Renal cortical epithelial cell (primary cell): Measurements from ENCODE around the gene EIF4G3. TPM values are rescaled to one million over a fixed set of nuclear protein-coding genes. Genes with fewer than 3 reads are reported as not detected.
"Not testable (repeated sequence)": the region's sequence is repeated elsewhere in the genome, so short reads cannot be mapped to it uniquely, and the experiment has no call there.

Experiments
- DNase-seq: peaks from one replicate; pipeline ENCODE4 v3.0.0-alpha.2; 2011; ENCODE audit warnings: low read depth
- total RNA-seq: library from RNA; depleted of rRNA; stranded (reverse); fragments of >200 nt; gene quantifications from 2 replicates; pipeline ENCODE4 v1.2.3, GENCODE V29; 2014

Gene EIF4G3
- total RNA-seq, 1 donor from 2014 or later: 95.3 TPM

GRCh38 chr1:21068937-21069336 is 107.8 kb downstream of the EIF4G3 start:
- no peak for DNase-seq

DNA sequence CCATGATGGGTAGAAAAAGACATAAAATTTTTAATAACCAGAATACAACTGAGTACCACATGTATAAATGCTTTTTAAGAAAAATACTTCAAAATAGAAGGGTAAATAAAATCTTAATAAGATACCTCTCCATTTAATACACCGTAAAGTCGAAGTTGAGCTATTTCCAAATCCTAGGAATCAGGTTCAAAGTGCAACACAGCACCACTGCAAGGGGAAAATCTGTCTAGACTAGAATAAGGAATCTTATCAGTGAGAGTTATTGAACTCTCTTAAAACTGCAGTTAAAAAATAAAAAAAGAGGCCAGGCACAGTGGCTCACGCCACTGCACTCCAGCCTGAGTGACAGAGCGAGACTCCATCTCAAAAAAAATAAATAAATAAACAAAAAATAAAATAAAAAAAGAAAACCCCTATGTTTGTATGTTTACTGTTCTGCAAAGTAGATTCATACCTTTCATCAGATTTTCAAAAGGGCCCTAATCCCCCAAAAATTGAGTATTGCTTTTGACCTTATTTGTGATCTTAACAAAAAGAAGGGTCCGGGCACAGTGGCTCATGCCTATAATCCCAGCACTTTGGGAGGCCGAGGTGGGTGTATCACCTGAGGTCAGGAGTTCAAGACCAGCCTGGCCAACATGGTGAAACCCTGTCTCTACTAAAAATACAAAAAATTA is 109.0 kb downstream of the EIF4G3 start:
- no peak for DNase-seq

GRCh38 chr1:21066356-21067012 is 110.2 kb downstream of the EIF4G3 start:
- no peak for DNase-seq

DNA sequence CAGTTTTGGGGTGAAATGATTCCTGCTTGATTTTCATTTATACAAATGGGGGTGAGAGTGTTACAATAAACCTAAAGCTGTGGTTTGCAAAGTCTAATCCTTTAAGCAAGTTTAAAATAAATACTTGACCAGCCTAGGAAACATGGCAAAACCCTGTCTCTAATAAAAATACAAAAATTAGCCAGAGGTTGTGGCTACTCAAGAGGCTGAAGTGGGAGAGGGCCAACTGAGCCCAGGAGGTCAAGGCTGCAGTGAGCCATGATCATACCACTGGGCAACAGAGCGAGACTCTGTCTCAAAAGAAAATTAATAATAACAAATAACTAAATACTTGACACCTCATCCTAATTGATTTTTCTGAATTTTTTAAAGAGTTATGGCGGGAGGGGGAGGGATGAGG is 110.8 kb downstream of the EIF4G3 start:
- DNase-seq: no peak

DNA sequence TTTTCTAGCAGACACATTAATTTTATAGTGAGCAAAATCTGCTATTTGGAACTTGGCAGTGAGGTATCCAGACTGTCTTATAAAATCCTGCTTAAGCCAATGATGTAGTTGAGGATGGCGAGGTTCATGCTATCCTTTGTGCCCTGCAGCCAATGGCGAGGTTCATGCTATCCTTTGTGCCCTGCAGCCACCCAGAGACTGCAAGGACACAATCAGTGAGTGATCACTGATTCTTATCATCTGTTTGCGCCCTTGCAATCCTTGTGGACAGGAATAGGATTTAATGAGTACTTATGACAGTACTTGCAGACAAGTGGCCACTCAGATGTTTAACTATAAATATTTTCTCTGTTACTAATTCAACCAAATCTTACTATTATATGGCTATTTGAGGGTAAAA is 112.6 kb downstream of the EIF4G3 start:
- DNase-seq: no peak

DNA sequence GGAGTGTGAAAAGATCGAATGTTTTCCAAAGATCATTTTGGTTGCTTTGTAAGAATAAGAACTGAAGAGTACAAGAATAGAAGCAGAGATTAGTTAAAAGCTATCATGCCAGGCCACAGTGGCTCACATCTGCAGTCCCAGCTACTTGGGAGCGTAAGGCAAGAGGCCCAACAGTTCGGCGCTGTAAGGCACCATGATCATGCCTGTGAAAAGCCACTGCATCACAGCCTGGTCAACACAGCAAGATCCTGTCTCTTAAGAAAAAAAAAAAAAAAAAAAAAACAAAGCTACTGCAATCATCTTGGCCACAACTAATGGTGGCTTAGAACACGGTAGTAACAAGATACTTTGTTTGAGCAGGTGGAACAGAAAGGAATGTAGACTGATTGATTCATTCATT is 116.2 kb downstream of the EIF4G3 start:
- no peak for DNase-seq

DNA sequence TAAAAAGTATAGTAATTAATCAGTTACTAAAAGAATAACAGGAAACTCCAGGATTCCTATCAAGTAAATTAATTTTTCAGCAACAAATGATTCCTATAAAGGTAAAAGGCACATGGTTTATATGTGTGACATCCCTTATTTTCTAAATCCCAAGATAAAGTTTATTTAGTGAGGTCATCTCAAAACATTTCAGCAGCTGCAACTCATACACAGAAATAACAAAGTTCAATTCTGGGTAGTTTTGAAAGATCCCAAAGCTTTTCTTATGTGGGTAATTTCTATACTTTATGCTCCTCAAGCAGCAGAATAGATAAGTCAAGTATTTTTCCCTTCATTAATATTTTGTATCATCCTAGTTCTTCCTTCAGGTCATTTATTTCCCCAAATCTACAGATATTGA is 117.7 kb downstream of the EIF4G3 start:
- no peak for DNase-seq

DNA sequence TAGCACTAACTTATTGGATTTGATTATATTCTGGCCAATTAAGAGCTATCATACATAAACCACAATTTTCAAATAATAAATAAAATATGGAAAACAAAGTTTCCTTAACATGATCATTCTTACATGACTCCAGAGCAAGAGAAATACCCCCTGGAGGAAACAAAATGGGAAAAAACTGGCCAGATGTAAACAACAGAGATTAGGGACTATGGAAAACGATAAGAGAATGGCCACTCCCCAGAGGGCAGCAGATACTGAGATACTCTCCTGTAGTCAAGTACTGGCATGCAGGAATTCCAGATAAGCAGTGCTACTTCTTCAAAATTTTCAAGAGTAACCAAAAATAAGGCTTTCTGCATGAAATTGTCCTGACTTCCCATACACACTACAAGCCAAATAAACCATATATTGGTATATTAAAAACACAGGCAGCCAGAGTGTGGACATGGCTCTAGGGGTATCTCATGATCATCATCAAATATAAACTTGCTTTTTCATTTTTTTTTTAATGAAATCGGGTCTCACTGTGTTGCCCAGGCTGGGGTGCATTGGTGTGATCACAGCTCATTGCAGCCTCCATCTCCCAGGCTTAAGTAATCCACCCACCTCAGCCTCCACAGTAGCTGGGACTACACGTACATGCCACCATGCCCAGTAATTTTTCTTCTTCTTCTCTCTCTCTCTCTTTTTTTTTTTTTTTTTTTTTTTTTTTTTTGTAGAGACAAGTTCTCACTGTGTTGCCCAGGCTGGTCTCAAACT is 118.5 kb downstream of the EIF4G3 start:
- DNase-seq: no peak

GRCh38 chr1:21053189-21053928 is 123.3 kb downstream of the EIF4G3 start:
- DNase-seq: not testable (repeated sequence)

DNA sequence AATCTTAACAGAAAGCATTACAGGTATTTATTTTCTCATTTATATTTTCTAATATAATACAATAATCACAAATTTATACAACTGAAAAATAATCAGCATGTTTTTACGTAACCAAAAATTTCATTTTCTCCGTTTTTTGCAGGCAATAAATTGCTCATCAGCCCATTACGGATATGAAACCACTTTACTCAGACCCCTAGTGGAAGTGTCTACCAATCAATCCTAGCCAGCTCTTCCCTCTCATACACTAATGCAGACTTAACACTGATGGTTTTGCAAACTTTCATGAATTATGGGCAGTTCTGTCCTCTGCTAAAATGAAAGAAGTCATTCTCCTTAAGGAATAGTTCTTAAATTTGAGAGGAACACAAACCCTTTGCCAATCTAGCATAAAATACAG is 124.7 kb downstream of the EIF4G3 start:
- no peak for DNase-seq

GRCh38 chr1:21051177-21051825 is 125.4 kb downstream of the EIF4G3 start:
- no peak for DNase-seq

DNA sequence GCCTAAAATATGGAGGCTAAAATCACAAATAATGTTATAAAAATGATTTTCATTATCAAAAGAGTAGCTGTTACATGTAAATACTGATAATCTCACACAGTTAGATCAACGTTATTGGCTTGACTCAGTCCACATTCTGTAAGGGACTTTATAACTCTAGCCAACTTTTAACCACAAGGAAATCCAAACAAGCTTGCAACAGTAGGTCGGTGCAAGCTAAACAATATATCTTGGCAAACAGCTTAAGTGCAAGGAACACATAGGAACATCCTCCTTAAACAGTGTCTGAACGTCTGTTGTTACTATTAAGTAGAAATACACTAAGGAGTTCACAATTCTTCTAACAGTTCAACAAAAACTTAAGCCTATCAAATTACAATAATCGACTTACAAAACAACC is 126.7 kb downstream of the EIF4G3 start:
- no peak for DNase-seq

- DNase-seq: no peak
These were observed 128.2 kb downstream of the EIF4G3 start for GRCh38 chr1:21048462-21048861.

- no peak for DNase-seq
These were observed 130.6 kb downstream of the EIF4G3 start for GRCh38 chr1:21046132-21046531.

DNA sequence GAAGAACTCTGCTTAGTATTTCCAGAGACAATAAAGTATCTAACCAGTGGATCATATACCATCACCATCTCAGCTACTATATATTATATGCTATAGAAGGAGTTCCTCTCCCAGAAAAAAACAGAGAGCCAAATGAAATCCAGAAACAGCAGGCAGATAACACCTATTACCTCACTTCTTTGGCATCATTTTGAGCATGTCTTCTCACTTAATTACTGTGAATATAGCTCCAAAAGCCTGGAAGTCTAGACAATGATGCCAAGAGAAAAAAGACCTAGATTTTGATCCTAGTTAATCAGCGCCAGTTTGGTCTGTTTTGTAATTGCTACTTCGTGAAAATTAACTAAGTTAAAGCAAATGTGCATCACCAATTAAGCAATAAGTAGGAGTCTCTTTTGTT is 131.3 kb downstream of the EIF4G3 start:
- no peak for DNase-seq

DNA sequence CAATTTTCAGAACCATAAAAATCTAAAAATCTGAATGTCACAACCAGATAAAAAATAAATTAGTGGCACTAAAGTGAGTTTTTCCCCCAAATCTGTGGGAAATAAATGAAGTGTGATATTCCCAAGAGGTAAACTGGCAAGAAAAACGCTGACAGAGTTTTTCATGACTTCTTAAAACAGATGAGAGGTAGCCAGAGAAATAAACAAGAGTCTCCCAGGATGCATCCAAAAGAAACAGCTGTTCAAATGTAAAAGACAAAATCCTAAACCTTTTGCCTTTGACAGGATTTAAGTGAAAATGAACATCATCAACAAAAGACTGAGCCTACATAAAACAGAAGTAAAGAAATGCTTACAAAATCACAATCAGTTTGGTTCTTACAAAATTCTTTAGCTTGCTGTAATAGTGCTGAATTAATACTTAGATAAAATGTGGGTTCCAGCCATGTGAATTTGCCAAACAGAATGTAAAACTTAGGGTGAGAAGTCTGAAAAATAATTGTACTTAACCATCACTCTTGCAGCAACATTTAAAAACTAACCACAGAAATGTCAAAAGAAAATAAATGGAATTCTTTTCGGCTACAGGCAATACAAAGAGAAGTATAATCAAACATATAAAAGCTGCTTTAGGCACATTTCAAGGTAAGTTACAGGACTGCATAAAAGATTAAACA is 133.6 kb downstream of the EIF4G3 start:
- peak; percentile 74 for DNase-seq

DNA sequence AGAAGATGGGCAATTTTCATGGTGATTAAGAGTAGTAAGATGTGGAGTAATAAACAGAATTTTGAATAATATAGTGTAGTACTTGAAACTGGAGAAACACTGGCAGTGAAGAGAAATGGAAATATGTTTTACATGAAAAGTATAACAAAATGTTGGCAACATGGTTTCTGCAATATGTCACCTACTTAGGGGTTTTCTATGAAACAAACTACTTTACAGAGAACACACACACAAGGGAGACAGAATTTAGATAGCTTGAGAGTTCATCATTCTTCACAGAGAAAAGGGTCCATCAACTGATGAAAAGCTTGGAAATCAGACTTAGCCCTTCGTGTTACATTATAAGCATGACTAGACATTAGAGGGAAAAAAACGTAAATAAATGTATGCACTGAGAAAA is 135.2 kb downstream of the EIF4G3 start:
- DNase-seq: no peak

GRCh38 chr1:21037091-21037490 is 139.6 kb downstream of the EIF4G3 start:
- DNase-seq: no peak

DNA sequence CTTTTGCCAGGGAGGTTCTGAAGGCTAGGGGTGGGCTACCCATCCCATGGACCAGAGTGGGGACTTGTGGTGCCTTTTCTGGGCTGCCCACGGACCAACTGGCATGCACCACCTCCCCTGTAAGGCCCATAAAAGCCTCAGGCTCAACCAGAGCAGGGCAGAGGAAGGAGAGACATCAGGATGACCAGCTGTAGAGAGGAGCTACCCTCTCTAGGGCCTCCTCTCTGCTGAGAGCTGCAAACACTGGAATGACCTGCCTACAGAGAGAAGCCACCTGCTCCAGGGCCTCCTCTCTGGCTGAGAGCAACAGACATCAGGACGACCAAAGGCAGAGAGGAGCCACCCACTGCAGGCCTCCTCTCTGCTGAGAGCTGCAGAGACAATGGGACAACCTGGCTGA is 140.9 kb downstream of the EIF4G3 start:
- DNase-seq: no peak

DNA sequence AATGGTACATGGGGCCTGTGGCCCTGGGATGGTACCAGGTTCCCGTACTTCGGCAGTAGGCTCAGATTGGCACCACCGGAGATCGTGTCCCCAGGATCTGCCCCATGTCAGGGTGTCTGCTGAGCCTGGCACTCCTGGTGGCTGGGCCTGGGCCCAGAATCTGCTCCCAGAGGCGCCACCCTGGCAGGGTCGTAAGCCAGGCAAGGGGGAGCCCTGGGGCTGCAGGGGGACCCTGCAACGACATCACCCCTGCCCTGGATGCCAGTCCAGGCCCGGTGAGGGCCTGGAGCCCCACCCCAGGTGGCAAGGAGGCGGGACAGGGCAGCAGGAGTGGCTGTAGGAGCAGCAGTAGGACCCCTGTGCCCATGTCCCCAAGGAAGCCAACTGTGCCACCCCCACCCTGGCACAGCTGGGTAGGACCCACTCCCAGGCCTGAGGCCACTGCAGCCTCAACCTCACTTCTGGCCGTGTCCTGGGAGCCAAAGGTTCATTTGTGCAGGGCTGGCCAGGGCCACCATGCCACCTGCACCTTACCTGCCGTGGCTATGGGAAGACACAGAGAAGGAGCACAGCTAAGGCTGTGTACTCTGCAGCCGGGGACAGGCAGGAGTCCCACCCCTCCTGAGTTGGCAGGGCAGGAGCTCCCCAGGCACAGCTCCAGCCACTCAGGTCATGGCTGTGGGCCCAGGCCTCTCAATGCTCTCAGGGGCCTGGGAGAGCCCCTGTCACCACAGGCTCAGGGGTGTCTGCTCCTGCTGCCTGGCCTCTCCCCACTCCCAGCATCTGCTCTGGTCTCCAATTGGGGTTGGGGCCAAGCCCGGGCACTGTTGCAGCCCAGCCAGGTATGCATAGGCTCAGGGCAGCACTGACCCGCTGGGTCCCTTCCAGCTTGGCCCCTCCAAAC is 141.7 kb downstream of the EIF4G3 start:
- no peak for DNase-seq
